Upper lobe of left lung (tissue), 4 donors: ENCODE results near the gene BET1.

Experiments used
- EP300 ChIP-seq, 4 donors: sonication (generic); formaldehyde crosslinking; IDR thresholded peaks; one replicate each; pipeline ENCODE4 v1.5.1; 2017; ENCODE audit warnings: antibody characterized with exemption in 4 of 4, control low read depth in 2 of 4
- POLR2A ChIP-seq, 4 donors: fragments of 450-650 bp; IDR thresholded peaks; one replicate each; pipeline ENCODE4 v1.5.1; 2016 to 2017; ENCODE audit warnings: antibody characterized with exemption in 4 of 4, mild to moderate bottlenecking in 2 of 4
- POLR2AphosphoS5 ChIP-seq, 2 donors: sonication (generic); formaldehyde crosslinking; IDR thresholded peaks; one replicate each; pipeline ENCODE4 v1.5.1; 2017; ENCODE audit warnings: antibody characterized with exemption in 2 of 2
- TF ChIP-seq, protein P1 (sequence below), 6 experiments: fragments of 450-650 bp in 4 of 6; fragments of 200-600 bp in 2 of 6; sonication (generic) in 2 of 6; IDR thresholded peaks; one replicate each; pipeline ENCODE4 v1.5.1; 2016 to 2019; ENCODE audit warnings: antibody characterized with exemption in 6 of 6

DNA sequence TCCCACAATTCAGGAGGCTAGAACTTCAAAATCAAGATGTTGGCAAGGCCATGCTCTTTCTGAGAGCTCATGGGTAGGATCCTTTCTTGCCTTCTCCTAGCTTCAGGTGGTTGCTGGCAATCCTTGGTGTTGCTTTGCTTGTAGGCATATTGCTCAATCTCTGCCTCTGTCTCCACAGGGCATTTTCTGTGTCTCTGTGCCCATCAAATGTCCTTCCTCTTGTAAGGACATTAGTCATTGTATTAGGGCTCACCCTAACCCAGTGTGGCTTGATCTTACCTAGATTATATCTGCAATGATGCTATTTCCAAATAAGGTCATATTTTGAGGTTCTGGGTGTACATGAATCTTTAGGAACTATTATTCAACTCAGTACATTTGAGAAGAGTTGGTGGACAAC is 20.1 kb downstream of the BET1 start:
- TF ChIP-seq EP300 (IDR thresholded peaks at IDR 0.05), result no peak
- TF ChIP-seq, protein P1, sequence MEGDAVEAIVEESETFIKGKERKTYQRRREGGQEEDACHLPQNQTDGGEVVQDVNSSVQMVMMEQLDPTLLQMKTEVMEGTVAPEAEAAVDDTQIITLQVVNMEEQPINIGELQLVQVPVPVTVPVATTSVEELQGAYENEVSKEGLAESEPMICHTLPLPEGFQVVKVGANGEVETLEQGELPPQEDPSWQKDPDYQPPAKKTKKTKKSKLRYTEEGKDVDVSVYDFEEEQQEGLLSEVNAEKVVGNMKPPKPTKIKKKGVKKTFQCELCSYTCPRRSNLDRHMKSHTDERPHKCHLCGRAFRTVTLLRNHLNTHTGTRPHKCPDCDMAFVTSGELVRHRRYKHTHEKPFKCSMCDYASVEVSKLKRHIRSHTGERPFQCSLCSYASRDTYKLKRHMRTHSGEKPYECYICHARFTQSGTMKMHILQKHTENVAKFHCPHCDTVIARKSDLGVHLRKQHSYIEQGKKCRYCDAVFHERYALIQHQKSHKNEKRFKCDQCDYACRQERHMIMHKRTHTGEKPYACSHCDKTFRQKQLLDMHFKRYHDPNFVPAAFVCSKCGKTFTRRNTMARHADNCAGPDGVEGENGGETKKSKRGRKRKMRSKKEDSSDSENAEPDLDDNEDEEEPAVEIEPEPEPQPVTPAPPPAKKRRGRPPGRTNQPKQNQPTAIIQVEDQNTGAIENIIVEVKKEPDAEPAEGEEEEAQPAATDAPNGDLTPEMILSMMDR (IDR thresholded peaks at IDR 0.05), result no peak
- TF ChIP-seq POLR2A (IDR thresholded peaks at IDR 0.05), result no peak
- no peak for TF ChIP-seq POLR2AphosphoS5 (IDR thresholded peaks at IDR 0.05)
